HEK293 (cell line): ENCODE results near the gene PDGFA.

Experiments
- BCL11A ChIP-seq: fragments of 450-650 bp; formaldehyde crosslinking; IDR thresholded peaks from 2 replicates; pipeline ENCODE4 v1.5.1; 2016; ENCODE audit warnings: low read depth, missing biosample characterization, missing genetic modification characterization
- CTCF ChIP-seq: fragments of 450-650 bp; formaldehyde crosslinking; IDR thresholded peaks from 2 replicates; pipeline ENCODE4 v1.5.1; 2016; ENCODE audit warnings: missing biosample characterization, missing genetic modification characterization
- PBX3 ChIP-seq: sonication (generic); formaldehyde crosslinking; IDR thresholded peaks from 2 replicates; pipeline ENCODE4 v1.8.1; 2022; ENCODE audit warnings: mild to moderate bottlenecking, moderate library complexity, missing genetic modification reagents
- SALL2 ChIP-seq: fragments of 450-650 bp; formaldehyde crosslinking; IDR thresholded peaks from 2 replicates; pipeline ENCODE4 v1.5.0; 2017; ENCODE audit warnings: missing biosample characterization, mild to moderate bottlenecking, missing genetic modification characterization, borderline replicate concordance
- SCRT1 ChIP-seq: fragments of 450-650 bp; formaldehyde crosslinking; IDR thresholded peaks from 2 replicates; pipeline ENCODE4 v1.5.1; 2016; ENCODE audit warnings: missing biosample characterization, missing genetic modification characterization, borderline replicate concordance
- ZBTB17 ChIP-seq: fragments of 450-650 bp; formaldehyde crosslinking; IDR thresholded peaks from 2 replicates; pipeline ENCODE4 v1.5.1; 2016; ENCODE audit warnings: missing biosample characterization, missing genetic modification characterization
- ZNF133 ChIP-seq: fragments of 450-650 bp; formaldehyde crosslinking; IDR thresholded peaks from 2 replicates; pipeline ENCODE4 v1.5.1; 2016; ENCODE audit warnings: missing biosample characterization, missing genetic modification characterization
- ZNF148 ChIP-seq: fragments of 450-650 bp; formaldehyde crosslinking; IDR thresholded peaks from 2 replicates; pipeline ENCODE4 v1.5.0; 2017; ENCODE audit warnings: missing biosample characterization, missing genetic modification characterization, borderline replicate concordance
- ZNF292 ChIP-seq: fragments of 450-650 bp; formaldehyde crosslinking; IDR thresholded peaks from 2 replicates; pipeline ENCODE4 v1.5.1; 2016; ENCODE audit warnings: low read depth, missing biosample characterization, missing genetic modification characterization, borderline replicate concordance
- ZNF324 ChIP-seq: fragments of 450-650 bp; formaldehyde crosslinking; IDR thresholded peaks from 2 replicates; pipeline ENCODE4 v1.5.1; 2016; ENCODE audit warnings: missing biosample characterization, missing genetic modification characterization
- ZNF404 ChIP-seq: fragments of 450-650 bp; formaldehyde crosslinking; IDR thresholded peaks from 2 replicates; pipeline ENCODE4 v1.5.1; 2017; ENCODE audit warnings: missing biosample characterization, missing genetic modification characterization
- ZNF677 ChIP-seq: fragments of 450-650 bp; IDR thresholded peaks from 2 replicates; pipeline ENCODE4 v1.5.0; 2018; ENCODE audit warnings: missing biosample characterization, mild to moderate bottlenecking, missing genetic modification characterization, moderate library complexity
- ZNF707 ChIP-seq: fragments of 450-650 bp; formaldehyde crosslinking; IDR thresholded peaks from 2 replicates; pipeline ENCODE4 v1.5.1; 2016; ENCODE audit warnings: missing biosample characterization, missing genetic modification characterization

GRCh38 chr7:475951-476441 is 43.6 kb downstream of the PDGFA start:
- TF ChIP-seq ZNF148 (tag by site-specific recombination) (no peak), CTCF (tag by site-specific recombination) (no peak), SCRT1 (tag by site-specific recombination) (no peak), PBX3 (CRISPR knock-in tag) (no peak), ZNF292 (tag by site-specific recombination) (no peak), ZBTB17 (tag by site-specific recombination) (no peak), BCL11A (no peak), SALL2 (tag by site-specific recombination) (no peak), ZNF677 (tag by site-specific recombination) (no peak), ZNF707 (tag by site-specific recombination) (no peak), ZNF404 (no peak), ZNF324 (tag by site-specific recombination) (no peak), ZNF133 (tag by site-specific recombination) (no peak)
